Right lobe of liver (tissue), 6 donors: ENCODE measurements around the gene UROC1. TPM values are rescaled to one million over a fixed set of nuclear protein-coding genes. Genes with fewer than 3 reads are reported as not detected.
A peak's percentile ranks its signal among the peaks of the same experiment; 100 is the strongest.

ENCODE experiments used
- ATAC-seq, 4 donors: fragments of 200-7000 bp; cut with Tn5 transposase; one replicate each; pipeline ENCODE4 v1.9.1; 2020; ENCODE audit warnings: mild to moderate bottlenecking in 4 of 4, moderate library complexity in 4 of 4
- DNase-seq, 3 donors: peaks; one replicate each; pipeline ENCODE4 v3.0.0-alpha.2; 2020
- H3K27ac ChIP-seq, 3 donors: fragments of 200-600 bp; one replicate each; pipeline ENCODE4 v1.8.0; 2022
- H3K27me3 ChIP-seq, 2 donors: fragments of 200-600 bp; one replicate each; pipeline ENCODE4 v1.8.0; 2022
- H3K36me3 ChIP-seq, 4 donors: fragments of 200-600 bp; sonication (generic) in 1 of 4; one replicate each; pipeline versions ENCODE4 v1.5.1 to v1.8.0; 2017 to 2022; ENCODE audit warnings: control low read depth in 1 of 4
- H3K4me1 ChIP-seq, 4 donors: fragments of 200-600 bp; sonication (generic) in 1 of 4; one replicate each; pipeline versions ENCODE4 v1.5.1 to v1.8.0; 2017 to 2022; ENCODE audit warnings: control low read depth in 1 of 4
- H3K4me3 ChIP-seq, 3 donors: fragments of 200-600 bp; one replicate each; pipeline ENCODE4 v1.8.0; 2022
- H3K9me3 ChIP-seq, 4 donors: fragments of 200-600 bp; sonication (generic) in 1 of 4; one replicate each; pipeline versions ENCODE4 v1.5.1 to v1.8.0; 2017 to 2022; ENCODE audit warnings: control low read depth in 1 of 4
- CTCF ChIP-seq, 4 donors: fragments of 200-600 bp in 3 of 4; fragments of 450-650 bp in 1 of 4; IDR thresholded peaks; one replicate each; pipeline versions ENCODE4 v1.5.1 to v1.8.0; 2016 to 2022; ENCODE audit warnings: antibody characterized with exemption in 4 of 4, mild to moderate bottlenecking in 2 of 4
- POLR2A ChIP-seq: fragments of 450-650 bp; IDR thresholded peaks from one replicate; pipeline ENCODE4 v1.6.1; 2017; ENCODE audit warnings: antibody characterized with exemption, mild to moderate bottlenecking
- WGBS: methylation state at CpG from one replicate; pipeline ENCODE4 v1.1.6; 2018; ENCODE audit warnings: low coverage, low lambda C conversion rate; ENCODE audit not compliant: insufficient coverage; ENCODE audit errors: missing lambda C conversion rate; 5-methylcytosine and 5-hydroxymethylcytosine counted together
- intact Hi-C, 2 donors: fragments of 100-400 bp; cut with DNase I; formaldehyde crosslinking; loops; one replicate each; pipeline versions ENCODE4 v1.11.2 to v1.14.1; 2022
- total RNA-seq, 6 experiments: library from RNA; depleted of rRNA in 2 of 6; stranded (reverse); fragments of >200 nt in 2 of 6; fragmentation: NEBNext Ultra II Directional in 3 of 6; extraction: Animal tissue kit (Norgen Biotek cat#: 25700) in 3 of 6; gene quantifications; one replicate each; pipeline versions ENCODE4 v1.1.0 to v1.2.4, GENCODE V29; 2016 to 2023
- donor health status: DM: no; HTN: yes; CAD: no.
- donor health status: DM: no; HTN: no; CAD: no.
- donor health status: DM: no; HTN: no; CAD: no.
- donor health status: DM: no; HTN: yes; CAD: no.
- donor health status: DM: no; HTN: yes; CAD: no.

UROC1 gene
- total RNA-seq, 6 experiments from 2014 or later, result 15.1 to 101 (median 55.8) TPM

DNA sequence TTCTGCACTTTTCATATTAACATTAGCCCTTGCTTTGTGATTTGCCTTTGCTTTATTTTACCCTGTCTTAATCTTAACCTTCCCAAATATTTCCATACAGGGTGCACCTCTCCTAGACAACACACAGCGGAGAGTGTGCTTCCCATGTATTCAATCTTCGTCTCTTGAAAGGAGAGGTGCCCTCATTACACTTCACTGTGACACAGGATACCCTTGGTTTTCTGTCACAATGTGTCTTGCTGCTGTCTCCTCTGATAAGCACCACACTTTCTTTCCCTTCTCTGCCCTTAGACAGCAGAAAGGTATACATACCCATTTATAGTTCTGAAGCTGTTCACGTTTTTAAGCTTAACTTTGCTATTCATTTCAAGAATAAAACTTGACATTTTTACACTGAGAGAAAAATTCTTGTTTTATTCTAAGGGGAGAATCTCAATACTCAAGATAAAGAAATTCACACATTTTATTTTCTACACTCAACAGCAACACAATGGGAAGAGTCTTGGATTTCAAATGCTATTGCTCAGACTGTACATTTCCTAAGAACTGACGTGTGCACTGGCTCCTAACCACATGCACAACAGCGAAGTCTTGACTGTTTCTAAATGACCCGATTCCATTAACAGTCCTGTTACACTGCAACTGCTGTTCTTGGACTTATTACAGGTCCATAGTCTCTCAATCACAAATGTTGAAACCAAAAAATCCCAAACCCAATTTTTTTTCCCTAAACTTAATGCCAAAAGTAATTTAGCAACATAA, 63.0 kb downstream of the UROC1 start:
- TF ChIP-seq CTCF (IDR thresholded peaks at IDR 0.05) (no peak), POLR2A (no peak)
- intact Hi-C loops, result no loop called here
- peaks cover 0 to 26% (median 10%) of the 10 kb centered on the region in 4 donors for H3K4me1 ChIP-seq
- H3K9me3 ChIP-seq, result no peaks in the 10 kb centered on the region
- DNase-seq (no peak), ATAC-seq (no peak)
- 61% methylated on average over 6 of the region's 6 CpGs for WGBS
- H3K4me3 ChIP-seq, result no peak overlapping the region
- H3K27me3 ChIP-seq, result no peaks in the 10 kb centered on the region
- H3K27ac ChIP-seq, result no peak overlapping the region
- peaks cover 5 to 40% (median 14%) of the 10 kb centered on the region in 4 donors for H3K36me3 ChIP-seq

- 73% methylated on average over 1 of the region's 1 CpG for WGBS
- no peak overlapping the region for H3K4me3 ChIP-seq
- no peak overlapping the region for H3K27ac ChIP-seq
- ATAC-seq (no peak), DNase-seq (no peak)
- no peaks in the 10 kb centered on the region for H3K9me3 ChIP-seq
- H3K4me1 ChIP-seq, result peaks cover 0 to 26% (median 11%) of the 10 kb centered on the region in 4 donors
- no peaks in the 10 kb centered on the region for H3K27me3 ChIP-seq
- intact Hi-C loops, result no loop called here
- TF ChIP-seq POLR2A, result no peak
- TF ChIP-seq CTCF (IDR thresholded peaks at IDR 0.05), result no peak
- H3K36me3 ChIP-seq, result peaks cover 5 to 40% (median 14%) of the 10 kb centered on the region in 4 donors
These were observed 63.5 kb downstream of the UROC1 start for GRCh38 chr3:126454025-126454424.

DNA sequence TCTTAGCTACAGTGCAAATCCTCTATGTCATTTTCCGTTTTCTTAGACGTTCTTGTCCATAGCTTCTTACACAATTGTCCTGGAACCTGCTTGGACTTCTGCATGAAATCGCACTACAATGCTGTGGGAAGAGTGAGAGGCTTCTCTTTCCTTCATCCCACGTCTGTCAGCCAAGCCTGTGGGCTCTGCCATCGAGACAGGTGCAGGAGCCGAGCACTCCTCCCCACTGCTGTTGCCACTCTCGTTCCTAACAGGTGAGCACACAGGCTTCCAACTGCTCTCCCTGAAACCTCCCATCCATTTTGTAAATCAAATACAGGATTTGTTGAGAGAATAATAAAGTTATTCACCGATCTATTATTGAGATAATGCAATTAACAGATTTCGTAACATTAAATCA, 65.4 kb downstream of the UROC1 start:
- intact Hi-C loops, result no loop called here
- Histone ChIP-seq H3K9me3 (no peaks in the 10 kb centered on the region), H3K36me3 (peaks cover 5 to 33% (median 17%) of the 10 kb centered on the region in 4 donors), H3K4me1 (peaks cover 0 to 40% (median 15%) of the 10 kb centered on the region in 4 donors), H3K27ac (no peak overlapping the region), H3K27me3 (no peaks in the 10 kb centered on the region), H3K4me3 (no peak overlapping the region)
- no peak for DNase-seq
- TF ChIP-seq POLR2A (no peak), CTCF (IDR thresholded peaks at IDR 0.05) (no peak)
- 84% methylated on average over 8 of the region's 9 CpGs for WGBS
- ATAC-seq, result no peak

DNA sequence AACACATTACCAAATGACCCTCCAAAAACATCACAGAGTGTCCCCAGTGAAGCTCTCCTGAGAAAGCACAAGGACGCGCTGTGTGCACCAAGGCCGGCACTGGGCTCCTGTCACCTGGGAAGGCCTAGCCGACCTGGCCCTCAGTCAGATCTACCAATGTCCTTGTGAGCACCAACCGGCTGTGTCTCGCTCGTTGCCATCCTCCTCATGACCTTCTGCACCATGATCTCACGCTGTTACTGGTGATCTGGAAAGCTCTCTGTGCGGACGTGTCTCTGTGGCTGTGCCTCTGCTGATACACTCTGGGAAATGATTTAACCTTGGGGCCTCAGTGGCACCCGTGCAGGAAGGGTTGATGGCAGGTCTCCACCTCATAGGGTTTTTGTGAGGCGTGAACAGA, 66.1 kb downstream of the UROC1 start:
- H3K4me3 ChIP-seq, result no peak overlapping the region
- TF ChIP-seq CTCF (IDR thresholded peaks at IDR 0.05) (no peak), POLR2A (no peak)
- intact Hi-C loops, result no loop called here
- ATAC-seq (no peak), DNase-seq (peak in 1 of 3 donors; percentile 28)
- peaks cover 0 to 47% (median 18%) of the 10 kb centered on the region in 4 donors for H3K4me1 ChIP-seq
- no peak overlapping the region for H3K27ac ChIP-seq
- H3K36me3 ChIP-seq, result peaks cover 5 to 31% (median 16%) of the 10 kb centered on the region in 4 donors
- no peaks in the 10 kb centered on the region for H3K27me3 ChIP-seq
- H3K9me3 ChIP-seq, result no peaks in the 10 kb centered on the region
- 92% methylated on average over 5 of the region's 12 CpGs for WGBS
